Tibial nerve (tissue), 3 donors: ENCODE measurements around the gene PRKCE.

Source experiments
- CTCF ChIP-seq, 5 experiments: fragments of 200-600 bp in 3 of 5; fragments of 450-650 bp in 2 of 5; sonication (generic) in 3 of 5; IDR thresholded peaks; one replicate each; pipeline ENCODE4 v1.5.1; 2016 to 2019; ENCODE audit warnings: antibody characterized with exemption in 5 of 5, mild to moderate bottlenecking in 3 of 5, moderate library complexity in 2 of 5
- POLR2A ChIP-seq, 2 donors: fragments of 450-650 bp; IDR thresholded peaks; one replicate each; pipeline ENCODE4 v1.6.1; 2017; ENCODE audit warnings: antibody characterized with exemption in 2 of 2, mild to moderate bottlenecking in 2 of 2, moderate library complexity in 2 of 2

- TF ChIP-seq CTCF (IDR thresholded peaks at IDR 0.05): no peak
- TF ChIP-seq POLR2A (IDR thresholded peaks at IDR 0.05): no peak
Measured at GRCh38 chr2:45731141-45731540, 79.7 kb downstream of the PRKCE start.
